Liver (tissue), 3 donors: ENCODE data around the gene PLA2R1.

Source experiments
- CTCF ChIP-seq: fragments of 150-350 bp; IDR thresholded peaks from 2 replicates; pipeline ENCODE4 v1.5.1; 2017; ENCODE audit warnings: improper control_type of control experiment, low read depth, low read length; ENCODE audit not compliant: missing input control
- NR2F2 ChIP-seq: IDR thresholded peaks from 2 replicates; pipeline ENCODE4 v1.6.1; 2016; ENCODE audit warnings: antibody characterized with exemption
- REST ChIP-seq: IDR thresholded peaks from 2 replicates; pipeline ENCODE4 v1.6.1; 2016; ENCODE audit warnings: antibody characterized with exemption, mild to moderate bottlenecking
- SP1 ChIP-seq: IDR thresholded peaks from 2 replicates; pipeline ENCODE4 v1.6.1; 2018; ENCODE audit warnings: antibody characterized with exemption, mild to moderate bottlenecking
- TAF1 ChIP-seq: conservative IDR thresholded peaks from 2 replicates; pipeline ENCODE4 v1.6.1; 2016; ENCODE audit warnings: antibody characterized with exemption, mild to moderate bottlenecking
- donor health status: healthy.
- donor health status: healthy.

GRCh38 chr2:160077912-160078810 is 15.7 kb upstream of the PLA2R1 start:
- no peak for TF ChIP-seq NR2F2
- no peak for TF ChIP-seq CTCF
- no peak for TF ChIP-seq TAF1
- TF ChIP-seq SP1, result no peak
- TF ChIP-seq REST, result no peak
